ENCODE results near the gene FBXL14. TPM values are rescaled to one million over a fixed set of nuclear protein-coding genes. Genes with fewer than 3 reads are reported as not detected.

The FBXL14 gene
- total RNA-seq, 2 donors from 2014 or later: 10.0 to 20.4 TPM

DNA sequence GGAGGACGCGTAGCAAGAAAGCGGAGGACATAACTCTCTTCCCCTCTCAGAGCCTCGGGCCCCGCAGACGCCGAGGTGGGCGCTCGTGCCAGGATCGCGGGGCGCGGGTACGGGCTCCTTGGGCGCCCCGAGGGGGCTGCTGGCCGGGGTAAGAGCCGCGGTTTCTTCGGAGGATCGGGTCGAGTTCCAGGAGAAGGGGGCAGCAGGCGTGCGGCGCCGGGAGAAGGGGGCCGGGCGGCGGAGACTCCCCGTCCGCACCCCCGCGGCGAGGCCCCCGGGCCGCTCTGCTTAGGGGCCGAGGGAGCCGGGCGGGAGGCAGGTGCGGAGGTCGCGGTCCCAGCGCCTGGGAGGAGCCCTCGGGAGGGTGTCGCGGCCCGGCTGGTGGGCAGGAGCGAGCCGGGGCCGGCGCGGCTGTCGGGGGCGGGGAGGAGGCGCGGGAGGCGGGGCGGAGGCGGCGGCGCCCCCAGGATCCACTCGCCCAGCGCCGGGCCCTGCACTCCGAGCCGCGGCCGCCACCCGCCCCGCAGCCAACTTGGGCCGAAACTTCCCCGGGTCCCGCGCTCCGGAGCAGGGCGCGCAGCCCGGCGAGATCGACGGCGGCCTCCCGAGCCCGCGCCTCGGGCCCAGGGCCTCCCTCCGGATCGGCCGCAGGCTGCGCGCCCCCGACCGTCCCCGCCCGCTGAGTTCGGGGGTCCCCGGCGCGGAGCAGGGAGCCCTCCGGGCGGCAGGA, 64.4 kb downstream of the FBXL14 start:
- H3K36me3 ChIP-seq (ENCODE audit: control insufficient read depth, insufficient read depth, low read length): no peaks in the 10 kb centered on the region
- H3K27ac ChIP-seq (ENCODE audit: low read depth, low read length): no peak overlapping the region
- WGBS, 2 experiments (ENCODE audit: insufficient coverage in 1 of 2, insufficient read length in 1 of 2): 3 to 7% methylated on average over 11 to 100 of the region's 101 CpGs
- peaks cover 84% of the 10 kb centered on the region for H3K27me3 Mint-ChIP-seq (ENCODE audit: insufficient read depth)
- peak overlapping the region; percentile 29 for H3K27ac Mint-ChIP-seq
- no peaks in the 10 kb centered on the region for H3K9me3 Mint-ChIP-seq
- H3K4me3 ChIP-seq (ENCODE audit: low read length): peak overlapping the region; percentile 49
- H3K9me3 ChIP-seq (ENCODE audit: control insufficient read depth, low read length): no peaks in the 10 kb centered on the region
- H3K4me1 ChIP-seq (ENCODE audit: control insufficient read depth, insufficient read depth, low read length): no peaks in the 10 kb centered on the region
- no peaks in the 10 kb centered on the region for H3K36me3 Mint-ChIP-seq (ENCODE audit: low read depth)
- peak overlapping the region; percentile 69 for H3K4me3 Mint-ChIP-seq
- H3K9ac ChIP-seq (ENCODE audit: extremely low read depth, low read length, poor library complexity, severe bottlenecking): no peak overlapping the region
- TF ChIP-seq, protein P1, sequence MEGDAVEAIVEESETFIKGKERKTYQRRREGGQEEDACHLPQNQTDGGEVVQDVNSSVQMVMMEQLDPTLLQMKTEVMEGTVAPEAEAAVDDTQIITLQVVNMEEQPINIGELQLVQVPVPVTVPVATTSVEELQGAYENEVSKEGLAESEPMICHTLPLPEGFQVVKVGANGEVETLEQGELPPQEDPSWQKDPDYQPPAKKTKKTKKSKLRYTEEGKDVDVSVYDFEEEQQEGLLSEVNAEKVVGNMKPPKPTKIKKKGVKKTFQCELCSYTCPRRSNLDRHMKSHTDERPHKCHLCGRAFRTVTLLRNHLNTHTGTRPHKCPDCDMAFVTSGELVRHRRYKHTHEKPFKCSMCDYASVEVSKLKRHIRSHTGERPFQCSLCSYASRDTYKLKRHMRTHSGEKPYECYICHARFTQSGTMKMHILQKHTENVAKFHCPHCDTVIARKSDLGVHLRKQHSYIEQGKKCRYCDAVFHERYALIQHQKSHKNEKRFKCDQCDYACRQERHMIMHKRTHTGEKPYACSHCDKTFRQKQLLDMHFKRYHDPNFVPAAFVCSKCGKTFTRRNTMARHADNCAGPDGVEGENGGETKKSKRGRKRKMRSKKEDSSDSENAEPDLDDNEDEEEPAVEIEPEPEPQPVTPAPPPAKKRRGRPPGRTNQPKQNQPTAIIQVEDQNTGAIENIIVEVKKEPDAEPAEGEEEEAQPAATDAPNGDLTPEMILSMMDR (conservative IDR thresholded peaks at IDR 0.05): no peak
- DNase-seq: peak; percentile 84
- peaks cover 21% of the 10 kb centered on the region for H3K4me1 Mint-ChIP-seq
- peaks cover 80% of the 10 kb centered on the region for H3K27me3 ChIP-seq (ENCODE audit: control insufficient read depth, insufficient read depth, low read length, poor library complexity, severe bottlenecking)

DNA sequence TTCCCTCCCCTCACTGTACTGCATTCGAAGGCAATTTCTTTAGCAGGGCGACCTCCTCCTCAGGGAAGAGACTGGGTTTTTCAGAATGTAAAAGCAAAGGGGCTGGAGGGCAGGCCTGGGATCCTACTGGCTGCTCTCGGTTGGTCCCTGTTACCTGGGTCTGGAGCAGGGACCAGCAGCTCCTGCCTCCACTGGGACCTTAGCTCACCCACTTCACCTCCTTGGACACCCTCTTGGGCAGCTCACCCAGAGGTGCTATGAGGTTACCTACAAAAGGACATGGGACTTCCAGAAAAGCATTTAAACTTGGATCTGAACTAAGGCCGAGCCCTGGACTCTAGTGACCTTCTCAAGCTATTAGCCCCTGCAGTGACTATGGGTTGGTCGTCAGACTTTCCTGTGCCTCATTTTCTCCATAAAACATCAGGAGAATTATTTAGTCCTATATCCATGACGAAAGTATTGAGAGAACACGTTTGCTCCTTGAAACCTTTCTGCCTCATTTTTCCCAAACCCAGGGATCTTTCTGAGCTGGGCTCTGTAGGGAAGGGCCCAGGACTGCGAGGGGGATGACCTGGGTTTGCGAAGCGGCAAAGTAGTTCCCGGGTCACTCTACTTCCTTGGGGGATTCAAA, 65.0 kb downstream of the FBXL14 start:
- peak; percentile 64 for DNase-seq
- no peaks in the 10 kb centered on the region for H3K9me3 ChIP-seq (ENCODE audit: control insufficient read depth, low read length)
- peaks cover 74% of the 10 kb centered on the region for H3K27me3 ChIP-seq (ENCODE audit: control insufficient read depth, insufficient read depth, low read length, poor library complexity, severe bottlenecking)
- Mint-ChIP-seq H3K36me3 (ENCODE audit: low read depth) (no peaks in the 10 kb centered on the region), H3K27ac (peak overlapping the region; percentile 29), H3K4me3 (peak overlapping the region; percentile 69), H3K4me1 (peaks cover 21% of the 10 kb centered on the region), H3K27me3 (ENCODE audit: insufficient read depth) (peaks cover 84% of the 10 kb centered on the region), H3K9me3 (no peaks in the 10 kb centered on the region)
- TF ChIP-seq, protein P1 (conservative IDR thresholded peaks at IDR 0.05): no peak
- H3K27ac ChIP-seq (ENCODE audit: low read depth, low read length): no peak overlapping the region
- H3K36me3 ChIP-seq (ENCODE audit: control insufficient read depth, insufficient read depth, low read length): no peaks in the 10 kb centered on the region
- peak overlapping the region; percentile 49 for H3K4me3 ChIP-seq (ENCODE audit: low read length)
- H3K9ac ChIP-seq (ENCODE audit: extremely low read depth, low read length, poor library complexity, severe bottlenecking): no peak overlapping the region
- 51 to 53% methylated on average over 6 to 11 of the region's 11 CpGs for WGBS, 2 experiments (ENCODE audit: insufficient coverage in 1 of 2, insufficient read length in 1 of 2)
- H3K4me1 ChIP-seq (ENCODE audit: control insufficient read depth, insufficient read depth, low read length): no peaks in the 10 kb centered on the region

DNA sequence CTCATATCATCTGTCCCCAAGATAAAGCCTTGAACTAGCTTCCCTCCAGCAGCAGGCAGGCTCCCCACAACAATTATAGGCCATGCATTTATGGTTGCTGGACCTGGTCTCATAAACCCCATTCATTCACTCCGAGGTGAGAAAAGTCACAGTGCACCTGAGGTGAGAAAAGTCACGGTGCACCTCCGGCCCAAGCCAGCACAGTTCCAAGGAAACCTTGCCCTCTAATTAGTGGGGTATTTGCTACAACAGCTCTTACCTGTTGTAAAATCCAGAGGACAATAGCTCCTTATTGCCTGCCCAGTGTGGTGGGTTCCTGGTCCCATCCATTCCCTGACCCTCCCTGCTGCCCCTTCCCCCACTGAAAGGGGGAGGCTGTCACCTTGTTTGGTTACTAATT, 65.6 kb downstream of the FBXL14 start:
- Mint-ChIP-seq H3K9me3 (no peaks in the 10 kb centered on the region), H3K4me3 (no peak overlapping the region), H3K36me3 (ENCODE audit: low read depth) (no peaks in the 10 kb centered on the region), H3K27me3 (ENCODE audit: insufficient read depth) (peaks cover 84% of the 10 kb centered on the region), H3K4me1 (peaks cover 22% of the 10 kb centered on the region), H3K27ac (no peak overlapping the region)
- H3K36me3 ChIP-seq (ENCODE audit: control insufficient read depth, insufficient read depth, low read length): no peaks in the 10 kb centered on the region
- no peak overlapping the region for H3K27ac ChIP-seq (ENCODE audit: low read depth, low read length)
- H3K9ac ChIP-seq (ENCODE audit: extremely low read depth, low read length, poor library complexity, severe bottlenecking): no peak overlapping the region
- 96 to 100% methylated on average over 2 to 3 of the region's 3 CpGs for WGBS, 2 experiments (ENCODE audit: insufficient coverage in 1 of 2, insufficient read length in 1 of 2)
- H3K4me1 ChIP-seq (ENCODE audit: control insufficient read depth, insufficient read depth, low read length): peaks cover under 1% of the 10 kb centered on the region
- peaks cover 68% of the 10 kb centered on the region for H3K27me3 ChIP-seq (ENCODE audit: control insufficient read depth, insufficient read depth, low read length, poor library complexity, severe bottlenecking)
- TF ChIP-seq, protein P1 (conservative IDR thresholded peaks at IDR 0.05): no peak
- no peak overlapping the region for H3K4me3 ChIP-seq (ENCODE audit: low read length)
- peak; percentile 46 for DNase-seq
- H3K9me3 ChIP-seq (ENCODE audit: control insufficient read depth, low read length): no peaks in the 10 kb centered on the region
